Left ventricle myocardium inferior (tissue), 1 donor: Measurements from ENCODE around the gene ASTN2. TPM values are rescaled to one million over a fixed set of nuclear protein-coding genes. Genes with fewer than 3 reads are reported as not detected.
A peak's percentile ranks its signal among the peaks of the same experiment; 100 is the strongest.

Source experiments
- DNase-seq: peaks from one replicate; pipeline ENCODE4 v3.0.0-alpha.2; 2020
- H3K27ac ChIP-seq: fragments of 200-600 bp; replicated peaks from 2 replicates; pipeline ENCODE4 v1.8.0; 2021
- H3K27me3 ChIP-seq: fragments of 200-600 bp; 2 replicates; pipeline ENCODE4 v1.8.0; 2021; ENCODE audit warnings: low read depth
- H3K36me3 ChIP-seq: fragments of 200-600 bp; 2 replicates; pipeline ENCODE4 v1.8.0; 2021
- H3K4me1 ChIP-seq: fragments of 200-600 bp; 2 replicates; pipeline ENCODE4 v1.8.0; 2021
- H3K4me3 ChIP-seq: fragments of 200-600 bp; 2 replicates; pipeline ENCODE4 v1.8.0; 2021; ENCODE audit warnings: mild to moderate bottlenecking, moderate library complexity
- H3K9me3 ChIP-seq: fragments of 200-600 bp; replicated peaks from 2 replicates; pipeline ENCODE4 v1.8.0; 2021
- CTCF ChIP-seq: fragments of 200-600 bp; IDR thresholded peaks from 2 replicates; pipeline ENCODE4 v1.8.0; 2021; ENCODE audit warnings: antibody characterized with exemption, mild to moderate bottlenecking, borderline replicate concordance
- intact Hi-C: fragments of 100-400 bp; cut with micrococcal nuclease; formaldehyde crosslinking; loops from one replicate; pipeline ENCODE4 v1.11.0; 2022
- total RNA-seq: library from RNA; stranded (reverse); fragmentation: NEBNext Ultra II Directional; extraction: Animal tissue kit (Norgen Biotek cat#: 25700); gene quantifications from one replicate; pipeline ENCODE4 v1.2.1, GENCODE V29; 2021
- donor health status: DM: no; HTN: yes; CAD: no; lungs with severe emphysema.

The ASTN2 gene
- total RNA-seq, 1 donor from 2014 or later, result 6.1 TPM

- Histone ChIP-seq H3K27me3 (no peaks in the 10 kb centered on the region), H3K4me1 (peaks cover 23% of the 10 kb centered on the region), H3K27ac (peak overlapping the region; percentile 57), H3K4me3 (no peak overlapping the region), H3K9me3 (no peaks in the 10 kb centered on the region), H3K36me3 (no peaks in the 10 kb centered on the region)
- no peak for DNase-seq
- intact Hi-C loops, result no loop called here
- no peak for TF ChIP-seq CTCF
Measured at GRCh38 chr9:116580853-116581252, 834.0 kb downstream of the ASTN2 start.

- Histone ChIP-seq H3K27me3 (no peaks in the 10 kb centered on the region), H3K27ac (no peak overlapping the region), H3K9me3 (no peaks in the 10 kb centered on the region), H3K4me3 (no peak overlapping the region), H3K4me1 (peaks cover 64% of the 10 kb centered on the region), H3K36me3 (no peaks in the 10 kb centered on the region)
- no peak for DNase-seq
- TF ChIP-seq CTCF, result no peak
- intact Hi-C loops, result loop anchor here (10.0 kb wide), 1 partner anchor 68 kb away; no protein-coding TSS in a partner anchor
Measured at GRCh38 chr9:116576386-116576785, 838.5 kb downstream of the ASTN2 start.

- H3K4me1 ChIP-seq, result peaks cover 55% of the 10 kb centered on the region
- H3K4me3 ChIP-seq, result no peak overlapping the region
- no peaks in the 10 kb centered on the region for H3K9me3 ChIP-seq
- no peaks in the 10 kb centered on the region for H3K27me3 ChIP-seq
- peak overlapping the region; percentile 79 for H3K27ac ChIP-seq
- intact Hi-C loops, result loop anchor here (5.0 to 10.0 kb wide), 2 partner anchors 71 to 422 kb away; partner anchors contain the start of gene PAPPA
- H3K36me3 ChIP-seq, result no peaks in the 10 kb centered on the region
- TF ChIP-seq CTCF, result no peak
- DNase-seq, result no peak
Measured at GRCh38 chr9:116574027-116574679, 840.7 kb downstream of the ASTN2 start.

- Histone ChIP-seq H3K9me3 (no peaks in the 10 kb centered on the region), H3K27me3 (no peaks in the 10 kb centered on the region), H3K4me3 (no peak overlapping the region), H3K36me3 (no peaks in the 10 kb centered on the region), H3K4me1 (peaks cover 55% of the 10 kb centered on the region), H3K27ac (peak overlapping the region; percentile 37)
- peak; percentile 92 for DNase-seq
- peak; percentile 91 for TF ChIP-seq CTCF
- intact Hi-C loops, result loop anchor here (5.0 to 10.0 kb wide), 2 partner anchors 73 to 420 kb away; partner anchors contain the start of gene PAPPA
Measured at GRCh38 chr9:116572095-116572748, 842.6 kb downstream of the ASTN2 start.

GRCh38 chr9:116569111-116569510 lies 845.7 kb downstream of the ASTN2 start:
- intact Hi-C loops, result no loop called here
- no peak overlapping the region for H3K4me3 ChIP-seq
- H3K36me3 ChIP-seq, result no peaks in the 10 kb centered on the region
- no peaks in the 10 kb centered on the region for H3K9me3 ChIP-seq
- H3K4me1 ChIP-seq, result peaks cover 29% of the 10 kb centered on the region
- H3K27ac ChIP-seq, result no peak overlapping the region
- TF ChIP-seq CTCF, result no peak
- DNase-seq, result no peak
- no peaks in the 10 kb centered on the region for H3K27me3 ChIP-seq
